Motor neuron (in vitro differentiated cells): ENCODE data around the gene ANKRD61. TPM values are rescaled to one million over a fixed set of nuclear protein-coding genes. Genes with fewer than 3 reads are reported as not detected.
"Not testable (repeated sequence)": the region's sequence is repeated elsewhere in the genome, so short reads cannot be mapped to it uniquely, and the experiment has no call there.

Experiments used
- ATAC-seq, 8 experiments: fragments of 200-7000 bp; cut with Tn5 transposase; replicated peaks in 6 of 8; 2 replicates each; pipeline ENCODE4 v1.8.0; 2021; ENCODE audit warnings: mild to moderate bottlenecking in 8 of 8, moderate library complexity in 8 of 8
- H3K27ac ChIP-seq, 2 donors: fragments of 250-450 bp; sonication (Bioruptor Pico); 2 replicates each; pipeline ENCODE4 v1.9.0; 2021; ENCODE audit warnings: antibody characterized with exemption in 2 of 2, mild to moderate bottlenecking in 2 of 2, moderate library complexity in 1 of 2
- H3K4me1 ChIP-seq, 2 donors: fragments of 250-450 bp; sonication (Bioruptor Pico); replicated peaks in 1 of 2; 2 replicates each; pipeline ENCODE4 v1.6.1; 2021; ENCODE audit warnings: antibody characterized with exemption in 2 of 2, mild to moderate bottlenecking in 2 of 2, moderate library complexity in 1 of 2
- H3K4me3 ChIP-seq, 5 donors: fragments of 250-450 bp; sonication (Bioruptor Pico); 2 replicates each; pipeline ENCODE4 v1.9.0; 2021; ENCODE audit warnings: antibody characterized with exemption in 5 of 5, mild to moderate bottlenecking in 5 of 5, moderate library complexity in 4 of 5
- WGBS, 10 experiments: fragments of 450-650 bp; shearing (Covaris generic); methylation state at CpG; one replicate each; pipeline ENCODE4 v1.0.0; 2022; 5-methylcytosine and 5-hydroxymethylcytosine counted together
- in situ Hi-C, 9 experiments: fragments of 400-800 bp; cut with MboI; loops; one replicate each; pipeline ENCODE4 v1.15.0; 2021; ENCODE audit warnings: low sequenced_read_pairs in 9 of 9, low pct_unique_long_range_greater_than_20kb in 2 of 9; ENCODE audit not compliant: unreplicated experiment in 9 of 9
- total RNA-seq, 8 experiments: library from RNA; unstranded; fragments of 300-600 nt; gene quantifications; 2 replicates each; pipeline versions ENCODE4 v1.2.3 to v1.2.4, GENCODE V29; 2022

The ANKRD61 gene
- total RNA-seq: 1 to 10 TPM in 7 of 8 experiments, under 1 TPM in 1; 0.71 to 3.6 (median 1.5) TPM

DNA sequence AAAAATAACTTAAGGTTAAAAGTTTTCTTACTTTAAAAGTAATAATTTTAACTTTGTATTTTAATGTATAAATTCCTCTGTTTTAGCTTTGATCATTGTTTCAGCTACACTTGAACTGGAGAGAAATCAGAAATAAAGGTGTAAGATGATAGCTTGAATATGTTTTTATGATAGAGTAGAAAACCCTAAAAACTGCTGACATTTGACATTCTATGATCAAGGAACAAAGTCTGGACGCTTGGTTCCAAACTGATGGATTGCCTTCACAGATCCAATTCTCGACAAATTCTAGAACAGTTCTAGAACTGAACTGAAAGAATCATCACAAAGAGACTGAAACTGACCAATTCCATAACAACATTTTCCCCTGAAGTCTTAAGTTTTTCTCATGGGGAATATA is at the start of gene ANKRD61:
Gene ANKRD61, plus strand, starts transcription at position 389 of the 400 bp plus-strand sequence. Its CDS starts 0 bp downstream, at position 389.
- in situ Hi-C loops: no loop called here
- Histone ChIP-seq H3K4me3 (no peak within 1 kb of the TSS), H3K27ac (no peak within 1 kb of the TSS), H3K4me1 (no peaks in the 10 kb centered on the region)
- 80 to 100% (median 93%) methylated on average over 1 to 2 of the region's 2 CpGs; no CpG with 5 or more reads in 4 of the 10 experiments for WGBS, 10 experiments
- no peak for ATAC-seq

DNA sequence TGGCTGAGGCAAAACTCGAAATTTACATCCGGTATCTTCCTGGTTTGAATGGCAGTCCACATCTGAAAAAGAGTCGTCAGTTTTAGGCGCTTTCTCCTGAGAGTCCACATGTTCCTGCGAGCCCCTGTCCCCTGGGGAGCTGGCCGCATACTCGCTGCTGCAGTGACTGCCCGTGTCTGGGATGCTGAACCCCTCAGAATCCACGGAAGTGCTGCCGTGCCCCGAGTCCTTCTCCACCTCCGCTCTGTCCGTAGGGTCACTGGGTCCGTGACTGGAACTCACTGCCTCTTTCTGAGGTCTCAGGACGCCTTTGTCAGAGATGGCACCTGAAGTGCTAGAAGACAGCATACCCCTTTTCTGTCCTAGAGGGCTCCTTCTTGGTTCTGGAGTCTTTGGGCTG is 44.1 kb upstream of the ANKRD61 start:
- 76 to 100% (median 89%) methylated on average over 1 to 7 of the region's 15 CpGs; no CpG with 5 or more reads in 2 of the 10 experiments for WGBS, 10 experiments
- H3K4me1 ChIP-seq, H3K4me3 ChIP-seq, in situ Hi-C loops, ATAC-seq, H3K27ac ChIP-seq: not testable (repeated sequence)

GRCh38 chr7:5997210-5997808 is 33.9 kb upstream of the ANKRD61 start:
- Histone ChIP-seq H3K27ac (no peak overlapping the region), H3K4me1 (no peaks in the 10 kb centered on the region), H3K4me3 (no peak overlapping the region)
- in situ Hi-C loops: no loop called here
- ATAC-seq: peak in 7 of 8 experiments; percentile 42 to 61 (median 56)
- 33 to 93% (median 70%) methylated on average over 2 to 10 of the region's 10 CpGs for WGBS, 10 experiments

GRCh38 chr7:6007386-6007785 is 23.8 kb upstream of the ANKRD61 start:
- Histone ChIP-seq H3K27ac (no peak overlapping the region), H3K4me1 (peaks cover 12 to 15% of the 10 kb centered on the region in 2 donors), H3K4me3 (no peak overlapping the region)
- in situ Hi-C loops: no loop called here
- ATAC-seq: no peak
- WGBS, 10 experiments: 68 to 100% (median 91%) methylated on average over 1 to 4 of the region's 4 CpGs; no CpG with 5 or more reads in 1 of the 10 experiments

GRCh38 chr7:6007835-6008590 is 23.2 kb upstream of the ANKRD61 start:
- peak overlapping the region; percentile 54 to 78 for H3K27ac ChIP-seq
- in situ Hi-C loops, ATAC-seq: not testable (repeated sequence)
- H3K4me3 ChIP-seq: peak overlapping the region; percentile 56 to 86 (median 80)
- peaks cover 12 to 15% of the 10 kb centered on the region in 2 donors for H3K4me1 ChIP-seq
- 5 to 100% (median 36%) methylated on average over 1 to 24 of the region's 27 CpGs for WGBS, 10 experiments

GRCh38 chr7:6008668-6009611 is 22.2 kb upstream of the ANKRD61 start, which contains the start of the genes AIMP2 and PMS2:
Gene AIMP2, plus strand, starts transcription at chr7:6009272. Its CDS starts 92 bp downstream, at chr7:6009364.
Gene PMS2, minus strand, starts transcription at chr7:6009049. Its CDS starts 30 bp downstream, at chr7:6009019.
- in situ Hi-C loops: no loop called here
- peak within 1 kb of the TSS; percentile 56 to 86 (median 80) for H3K4me3 ChIP-seq
- peak; percentile 92 to 96 (median 94) for ATAC-seq
- peak within 1 kb of the TSS; percentile 86 to 97 for H3K27ac ChIP-seq
- WGBS, 10 experiments: 0 to 3% (median 0%) methylated on average over 1 to 13 of the region's 84 CpGs; no CpG with 5 or more reads in 3 of the 10 experiments
- peaks cover 12 to 15% of the 10 kb centered on the region in 2 donors for H3K4me1 ChIP-seq

DNA sequence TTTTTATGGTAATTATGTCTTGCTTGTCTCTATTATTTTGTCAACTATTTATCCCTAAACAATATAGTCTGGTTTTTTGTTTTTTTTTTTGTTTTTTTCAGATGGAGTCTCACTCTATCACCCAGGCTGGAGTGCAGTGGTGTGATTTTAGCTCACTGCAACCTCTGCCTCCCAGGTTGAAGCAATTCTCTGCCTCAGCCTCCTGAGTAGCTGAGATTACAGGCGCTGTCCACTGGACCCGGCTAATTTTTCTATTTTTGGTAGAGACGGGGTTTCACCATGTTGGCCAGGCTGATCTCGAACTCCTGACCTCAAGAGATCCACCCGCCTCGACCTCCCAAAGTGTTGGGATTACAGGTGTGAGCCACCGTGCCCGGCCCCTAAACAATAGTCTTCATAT is 20.8 kb upstream of the ANKRD61 start:
- peak overlapping the region in 1 of 2 donors; percentile 97 for H3K27ac ChIP-seq
- ATAC-seq, in situ Hi-C loops: not testable (repeated sequence)
- H3K4me3 ChIP-seq: peak overlapping the region in 4 of 5 donors; percentile 56 to 80 (median 74)
- H3K4me1 ChIP-seq: peaks cover 19% of the 10 kb centered on the region in 2 donors
- WGBS, 10 experiments: 60 to 100% (median 90%) methylated on average over 1 to 6 of the region's 8 CpGs; no CpG with 5 or more reads in 2 of the 10 experiments

DNA sequence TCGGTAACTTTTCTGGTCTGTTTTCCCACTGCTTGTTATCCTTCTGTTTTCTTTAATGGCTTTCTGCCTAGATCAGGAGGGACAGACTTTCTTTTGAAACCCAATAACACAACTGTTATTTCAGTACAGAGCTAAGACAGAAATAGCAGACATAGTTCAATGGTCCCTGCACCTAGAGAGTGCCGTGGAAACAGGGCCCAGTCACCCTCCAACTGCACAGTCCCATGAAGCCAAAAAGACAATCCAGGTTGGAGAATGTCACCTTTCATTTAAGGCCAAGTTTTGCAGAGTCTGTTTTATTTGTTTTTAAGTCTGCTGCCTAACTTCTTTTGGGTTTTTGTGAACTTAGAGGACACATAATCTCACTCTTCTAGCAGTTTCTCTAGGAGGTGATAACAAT is 19.6 kb upstream of the ANKRD61 start:
- peak in 1 of 8 experiments; percentile 1 for ATAC-seq
- in situ Hi-C loops: no loop called here
- H3K4me3 ChIP-seq: no peak overlapping the region
- 50 to 100% (median 100%) methylated on average over 1 to 2 of the region's 2 CpGs; no CpG with 5 or more reads in 3 of the 10 experiments for WGBS, 10 experiments
- H3K4me1 ChIP-seq: peaks cover 31% of the 10 kb centered on the region in 2 donors
- H3K27ac ChIP-seq: no peak overlapping the region

DNA sequence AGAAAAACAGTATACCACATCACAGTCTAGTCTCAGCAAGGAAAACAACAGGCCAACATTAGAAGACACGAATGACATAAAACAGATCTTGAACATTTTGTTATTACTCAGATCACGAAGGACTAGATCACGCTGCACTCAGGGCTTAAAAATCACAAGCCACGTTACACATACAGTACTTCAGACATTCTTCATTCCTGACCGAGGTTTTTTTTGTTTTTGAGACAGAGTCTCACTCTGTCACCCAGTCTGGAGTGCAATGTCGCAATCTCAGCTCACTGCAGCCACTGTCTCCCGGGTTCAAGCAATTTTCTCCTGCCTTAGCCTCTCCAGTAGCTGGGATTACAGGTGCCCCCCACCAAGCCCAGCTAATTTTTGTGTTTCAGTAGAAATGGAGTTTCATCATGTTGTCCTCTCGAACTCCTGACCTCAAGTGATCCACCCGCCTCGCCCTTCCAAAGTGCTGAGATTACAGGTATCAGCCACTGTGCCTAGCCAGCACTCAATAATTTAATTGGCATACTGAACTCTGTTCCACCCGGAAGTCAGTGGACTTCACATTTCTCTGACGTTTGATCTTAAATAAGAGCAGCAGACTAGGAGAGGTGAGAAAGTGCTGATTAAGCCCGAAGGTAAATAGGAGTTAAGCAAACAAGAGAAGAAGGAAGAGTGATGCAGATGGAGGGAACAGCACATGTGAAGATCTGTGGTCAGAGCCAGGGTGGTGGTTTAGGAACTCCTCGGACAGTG is 18.6 kb upstream of the ANKRD61 start:
- H3K4me3 ChIP-seq: no peak overlapping the region
- H3K27ac ChIP-seq: no peak overlapping the region
- WGBS, 10 experiments: 76 to 100% (median 92%) methylated on average over 1 to 14 of the region's 14 CpGs
- in situ Hi-C loops: no loop called here
- H3K4me1 ChIP-seq: peaks cover 31 to 36% of the 10 kb centered on the region in 2 donors
- no peak for ATAC-seq

- peak in 7 of 8 experiments; percentile 64 to 90 (median 81) for ATAC-seq
- in situ Hi-C loops: no loop called here
- H3K27ac ChIP-seq: peak overlapping the region; percentile 89 to 94
- 0 to 100% (median 70%) methylated on average over 1 to 7 of the region's 8 CpGs for WGBS, 10 experiments
- H3K4me1 ChIP-seq: peaks cover 19 to 24% of the 10 kb centered on the region in 2 donors
- no peak overlapping the region for H3K4me3 ChIP-seq
These were observed 15.1 kb upstream of the ANKRD61 start for GRCh38 chr7:6015917-6016652.

DNA sequence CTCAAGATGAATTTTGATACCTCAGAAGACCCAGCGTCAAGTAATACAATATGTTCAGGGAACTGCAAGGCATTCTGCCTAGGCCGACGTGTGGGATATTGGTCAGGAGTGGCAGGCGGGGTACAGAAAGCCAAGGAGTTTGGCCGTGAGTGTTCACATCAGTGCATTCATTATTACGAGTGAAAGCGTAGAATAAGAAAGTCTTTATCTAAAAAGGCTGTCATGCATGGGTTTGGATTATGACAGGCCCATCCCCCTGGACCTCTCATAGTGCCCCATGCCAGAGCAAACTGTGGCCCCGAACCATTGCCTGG is 14.6 kb upstream of the ANKRD61 start:
- in situ Hi-C loops: no loop called here
- 89 to 100% (median 100%) methylated on average over 1 to 8 of the region's 8 CpGs; no CpG with 5 or more reads in 3 of the 10 experiments for WGBS, 10 experiments
- no peak for ATAC-seq
- Histone ChIP-seq H3K4me3 (no peak overlapping the region), H3K4me1 (peaks cover 16 to 24% of the 10 kb centered on the region in 2 donors), H3K27ac (peak overlapping the region; percentile 89 to 94)
